OCI-LY7 (cell line): ENCODE results near the gene PFKFB3.

Source experiments
- CTCF ChIP-seq: fragments of 200-600 bp; sonication (generic); conservative IDR thresholded peaks from 2 replicates; pipeline ENCODE4 v1.5.1; 2014; ENCODE audit warnings: mild to moderate bottlenecking, antibody characterized with exemption, low read length, moderate library complexity, mixed read lengths
- EZH2phosphoT487 ChIP-seq: fragments of 200-600 bp; sonication (generic); IDR thresholded peaks from 2 replicates; pipeline ENCODE4 v1.6.1; 2018; ENCODE audit warnings: low read depth, borderline replicate concordance, mild to moderate bottlenecking, mixed run types, antibody characterized with exemption, low read length, moderate library complexity, mixed read lengths

GRCh38 chr10:6158276-6158675 lies 44.5 kb upstream of the PFKFB3 start:
- TF ChIP-seq CTCF (no peak), EZH2phosphoT487 (no peak)
